HG02981 (cell line): ENCODE data around the gene ASB1.
"Not testable (repeated sequence)": the region's sequence is repeated elsewhere in the genome, so short reads cannot be mapped to it uniquely, and the experiment has no call there.

Experiments used
- ATAC-seq: cut with Tn5 transposase; IDR thresholded peaks from one replicate; pipeline ENCODE4 v1.9.1; 2021; ENCODE audit warnings: mild to moderate bottlenecking, moderate library complexity; ENCODE audit not compliant: unreplicated experiment

ASB1 gene

GRCh38 chr2:238441262-238442114 lies 14.8 kb downstream of the ASB1 start:
- ATAC-seq, result no peak

GRCh38 chr2:238442257-238442656 lies 15.5 kb downstream of the ASB1 start:
- ATAC-seq, result not testable (repeated sequence)

DNA sequence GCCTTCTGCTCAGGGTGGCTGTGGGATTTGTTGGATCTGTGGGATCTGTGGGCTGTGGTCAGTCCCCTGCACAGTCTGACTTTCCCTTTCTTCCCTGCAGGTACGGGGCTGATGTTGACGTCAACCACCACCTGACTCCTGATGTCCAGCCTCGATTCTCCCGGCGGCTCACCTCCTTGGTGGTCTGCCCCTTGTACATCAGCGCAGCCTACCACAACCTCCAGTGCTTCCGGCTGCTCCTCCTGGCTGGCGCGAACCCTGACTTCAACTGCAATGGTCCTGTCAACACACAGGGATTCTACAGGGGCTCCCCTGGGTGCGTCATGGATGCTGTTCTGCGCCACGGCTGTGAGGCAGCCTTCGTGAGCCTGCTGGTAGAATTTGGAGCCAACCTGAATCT lies 17.5 kb downstream of the ASB1 start:
- ATAC-seq, result no peak

DNA sequence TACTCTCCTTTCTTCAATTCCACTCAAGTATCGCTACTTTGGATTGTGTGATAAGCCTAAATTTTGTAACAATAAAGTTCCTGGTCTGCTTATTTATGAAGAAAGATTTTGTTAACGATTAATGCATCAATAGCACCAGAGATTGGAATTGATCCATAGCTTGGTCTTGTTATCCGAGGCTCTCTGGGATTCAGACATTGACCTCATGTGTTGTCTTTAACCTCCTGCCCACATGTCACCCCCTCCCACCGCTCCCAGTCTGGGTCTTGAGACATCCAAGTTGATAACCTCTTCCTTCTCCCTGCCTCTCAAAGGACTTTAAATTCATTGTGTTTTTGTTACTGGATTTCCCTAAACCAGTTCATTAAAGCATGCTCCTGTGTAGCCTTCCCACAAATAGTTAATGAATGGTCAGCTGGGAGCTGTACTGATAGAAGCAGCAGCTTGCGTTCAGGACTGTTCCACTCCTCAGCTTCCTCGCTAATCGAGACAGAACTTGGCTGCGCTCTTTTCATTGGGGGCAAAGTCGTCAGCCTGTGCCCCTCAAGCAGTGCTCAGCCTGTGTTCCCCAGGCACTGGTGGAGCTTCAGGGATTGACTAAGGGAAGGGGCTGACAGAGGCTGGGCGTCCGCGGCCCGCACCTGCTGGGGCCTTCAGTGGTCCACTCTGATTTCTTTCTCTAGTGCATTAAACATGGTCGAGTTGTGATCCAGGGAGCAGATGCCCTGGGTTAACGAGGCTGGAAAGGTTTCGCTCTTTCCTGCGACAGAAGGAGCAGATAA lies 18.9 kb downstream of the ASB1 start:
- ATAC-seq, result no peak

DNA sequence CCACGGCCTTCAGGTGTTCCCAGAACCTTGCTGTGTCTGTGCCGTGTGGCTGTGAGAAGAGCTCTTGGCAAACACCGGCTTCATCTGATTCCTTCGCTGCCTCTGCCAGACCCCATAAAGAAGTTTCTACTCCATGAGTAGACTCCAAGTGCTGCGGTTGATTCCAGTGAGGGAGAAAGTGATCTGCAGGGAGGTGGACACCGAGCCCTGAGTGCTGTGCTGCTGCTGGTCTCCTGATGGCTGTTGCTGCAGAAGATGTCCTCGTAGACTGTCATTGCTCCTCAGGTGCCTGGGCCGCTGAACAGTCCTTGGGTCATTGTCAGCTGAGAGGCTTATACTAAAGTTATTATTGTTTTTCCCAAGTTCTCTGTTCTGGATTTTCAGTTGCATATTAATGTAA lies 19.6 kb downstream of the ASB1 start:
- no peak for ATAC-seq

- ATAC-seq, result no peak
Measured at GRCh38 chr2:238448031-238448955, 21.6 kb downstream of the ASB1 start.

DNA sequence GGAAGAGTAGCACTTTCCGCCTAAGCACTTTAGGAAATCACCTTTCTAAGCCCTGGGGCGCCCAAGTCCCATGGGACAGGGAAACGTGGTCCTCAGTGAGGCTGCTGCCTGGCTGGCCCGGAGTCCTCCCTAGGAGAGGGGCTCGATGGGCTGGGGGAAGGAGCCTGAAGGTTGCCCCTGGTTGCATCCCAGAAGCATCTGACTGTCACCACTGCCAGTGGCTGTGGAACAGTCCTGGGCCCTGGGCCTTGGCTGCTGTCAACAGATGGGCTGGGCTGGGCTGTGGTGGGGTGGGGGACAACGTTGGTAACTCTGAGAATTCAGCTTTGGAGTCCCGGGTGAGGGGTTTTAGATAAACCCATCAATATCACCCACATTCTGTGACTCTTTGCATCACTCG lies 22.5 kb downstream of the ASB1 start:
- ATAC-seq, result no peak

GRCh38 chr2:238449909-238450417 lies 23.2 kb downstream of the ASB1 start:
- ATAC-seq, result no peak

DNA sequence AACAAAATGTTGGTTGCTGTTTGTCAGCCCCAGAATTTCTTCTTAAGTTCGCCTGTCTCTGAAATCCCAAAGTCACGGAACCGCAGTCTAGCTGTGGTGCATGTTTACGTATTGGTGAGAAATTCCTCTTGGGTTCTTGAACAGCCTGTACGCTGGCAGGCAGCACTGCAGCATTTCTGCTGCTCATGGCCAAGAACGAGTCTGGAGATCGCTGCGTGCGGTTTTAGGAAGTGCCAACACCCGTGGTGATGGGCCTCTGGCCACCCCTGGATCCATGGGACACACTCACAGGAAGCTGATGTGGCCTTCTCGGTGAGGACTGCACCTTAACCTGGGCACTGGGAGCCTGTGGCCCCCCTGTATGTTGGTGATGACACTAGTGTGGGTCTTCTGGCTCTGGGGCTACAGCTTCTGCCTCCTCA lies 23.7 kb downstream of the ASB1 start:
- ATAC-seq, result no peak

DNA sequence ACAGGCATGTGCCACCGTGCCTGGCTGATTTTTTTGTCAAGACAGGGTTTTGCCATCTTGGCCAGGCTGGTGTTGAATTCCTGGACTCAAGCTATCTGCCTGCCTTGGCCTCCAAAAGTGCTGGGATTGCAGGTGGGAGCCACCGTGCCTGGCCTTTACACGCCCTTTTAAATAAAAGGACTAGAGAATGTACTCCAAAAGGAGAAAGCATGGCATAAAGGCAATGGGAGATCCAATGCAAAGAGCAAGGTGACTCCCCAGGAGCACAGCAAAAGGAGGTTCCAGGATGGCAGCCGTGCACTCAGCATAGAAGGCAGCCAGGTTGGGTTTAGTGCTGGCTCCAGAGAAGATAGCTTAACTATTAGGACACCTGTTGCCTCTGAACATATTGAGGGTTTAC lies 27.1 kb downstream of the ASB1 start:
- no peak for ATAC-seq

GRCh38 chr2:238456449-238456848 lies 29.7 kb downstream of the ASB1 start:
- no peak for ATAC-seq

GRCh38 chr2:238456970-238457926 lies 30.5 kb downstream of the ASB1 start:
- ATAC-seq, result no peak

DNA sequence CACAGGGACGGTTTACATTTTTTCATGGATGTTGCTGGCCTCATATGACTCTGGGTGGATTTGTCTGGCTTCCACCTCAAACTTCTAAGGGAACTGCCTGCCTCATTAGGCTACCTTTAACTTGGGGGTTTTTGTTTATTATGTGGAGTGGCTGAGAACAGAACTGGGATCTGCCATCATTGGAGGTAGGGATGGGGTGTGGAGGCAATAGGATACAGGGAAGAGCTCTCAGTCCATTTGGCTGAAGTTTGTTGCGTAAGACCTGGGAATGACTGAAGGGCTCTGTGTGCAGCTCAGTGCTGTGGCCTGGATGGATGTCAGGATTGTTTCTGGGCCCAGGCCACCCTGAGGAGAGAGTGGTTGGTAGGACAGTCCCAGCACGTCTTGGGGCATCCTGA lies 31.2 kb downstream of the ASB1 start:
- no peak for ATAC-seq

- no peak for ATAC-seq
Measured at GRCh38 chr2:238458651-238459050, 31.9 kb downstream of the ASB1 start.

- ATAC-seq, result no peak
Measured at GRCh38 chr2:238459081-238459629, 32.4 kb downstream of the ASB1 start.

DNA sequence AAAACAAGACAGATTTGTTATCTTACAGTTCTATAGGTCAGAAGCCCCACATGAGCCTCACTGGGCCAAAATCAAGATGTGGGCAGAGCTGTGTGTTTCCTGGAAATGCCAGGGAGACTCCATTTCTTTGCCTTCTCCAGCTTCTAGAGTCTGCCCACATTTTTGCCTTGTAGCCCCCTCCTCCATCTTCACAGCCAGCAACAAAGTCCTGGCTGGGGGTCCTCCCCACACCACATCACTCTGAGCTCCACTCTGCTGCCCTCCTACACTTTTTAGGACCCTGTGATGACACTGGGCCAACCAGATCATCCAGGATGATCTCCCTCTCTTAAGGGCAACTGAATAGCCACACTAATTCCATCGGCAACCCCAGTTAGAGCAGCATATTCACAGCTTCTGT lies 34.3 kb downstream of the ASB1 start:
- no peak for ATAC-seq

- ATAC-seq, result no peak
Measured at GRCh38 chr2:238461491-238461890, 34.8 kb downstream of the ASB1 start.

DNA sequence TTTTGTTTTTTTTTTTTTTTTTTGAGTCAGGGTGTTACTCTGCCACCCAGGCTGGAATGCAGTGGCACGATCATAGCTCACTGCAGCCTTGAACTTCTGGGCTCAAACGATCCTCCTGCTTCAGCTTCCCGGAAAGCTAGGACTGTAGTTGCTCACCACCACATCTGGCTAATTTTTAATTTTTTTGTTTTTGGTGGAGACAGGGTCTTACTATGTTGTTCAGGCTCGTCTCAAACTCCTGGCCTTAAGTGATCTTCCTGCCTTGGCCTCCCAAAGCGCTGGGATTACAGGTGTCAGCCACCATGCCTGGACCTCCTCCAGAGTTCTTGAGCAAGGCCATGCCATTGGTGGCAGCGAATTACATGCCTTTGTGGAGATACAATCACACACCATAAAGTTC lies 35.2 kb downstream of the ASB1 start:
- ATAC-seq, result no peak

DNA sequence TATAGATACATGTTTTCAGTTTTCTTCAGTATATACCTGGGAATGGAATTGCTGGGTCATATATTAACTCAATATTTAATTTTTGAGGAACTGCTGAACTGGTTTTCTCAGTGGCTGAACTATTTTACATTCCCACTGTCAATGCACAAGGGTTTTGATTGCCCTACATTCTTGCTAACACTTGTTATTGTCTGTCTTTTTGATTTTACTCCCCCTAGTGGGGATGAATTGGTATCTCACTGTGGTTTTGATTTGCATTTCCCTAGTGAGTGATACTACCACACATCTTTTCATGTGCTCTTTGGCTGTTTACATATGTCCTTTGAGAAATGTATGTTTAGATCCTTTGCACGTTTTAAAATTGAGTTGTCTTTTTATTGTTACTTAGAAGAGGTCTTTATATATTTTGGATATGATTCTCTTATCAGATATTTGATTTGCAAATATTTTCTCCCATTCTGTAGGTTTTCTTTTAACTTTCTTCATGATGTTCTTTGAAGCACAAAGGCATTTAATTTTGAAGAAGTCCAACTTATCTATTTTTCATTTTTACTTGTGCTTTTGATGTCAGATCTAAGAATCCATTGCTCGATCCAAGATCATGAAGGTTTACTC lies 36.2 kb downstream of the ASB1 start:
- ATAC-seq, result no peak
